HL-60 (cell line): ENCODE measurements around the gene JMJD7.

Experiments used
- DNase-seq, 2 experiments: peaks; one replicate each; pipeline ENCODE4 v3.0.0-alpha.2; 2010 to 2020; ENCODE audit warnings: low read depth in 1 of 2, low spot score in 1 of 2
- H3K27ac ChIP-seq: fragments of 250-450 bp; sonication (Bioruptor Pico); replicated peaks from 2 replicates; pipeline ENCODE4 v1.5.1; 2020; ENCODE audit warnings: mild to moderate bottlenecking, moderate library complexity
- H3K27me3 ChIP-seq: fragments of 250-450 bp; sonication (Bioruptor Pico); 2 replicates; pipeline ENCODE4 v1.5.1; 2021; ENCODE audit warnings: mild to moderate bottlenecking, moderate library complexity; ENCODE audit not compliant: insufficient read depth, poor library complexity, severe bottlenecking
- H3K4me3 ChIP-seq: replicated peaks from 2 replicates; pipeline ENCODE4 v1.5.1; 2011; ENCODE audit warnings: mild to moderate bottlenecking, control low read depth, low read length; ENCODE audit not compliant: insufficient read depth
- GABPA ChIP-seq: IDR thresholded peaks from 2 replicates; pipeline ENCODE4 v1.6.1; 2012; ENCODE audit warnings: low read depth
- POLR2AphosphoS5 ChIP-seq: IDR thresholded peaks from 2 replicates; pipeline ENCODE4 v1.6.1; 2012; ENCODE audit warnings: low read depth
- REST ChIP-seq: IDR thresholded peaks from 2 replicates; pipeline ENCODE4 v1.6.1; 2012; ENCODE audit warnings: low read depth; ENCODE audit not compliant: insufficient replicate concordance
- SPI1 ChIP-seq: IDR thresholded peaks from 2 replicates; pipeline ENCODE4 v1.6.1; 2012; ENCODE audit warnings: low read depth, mild to moderate bottlenecking, borderline replicate concordance
- TF ChIP-seq, protein P1 (sequence below): IDR thresholded peaks from one replicate; pipeline ENCODE4 v1.5.1; 2011; ENCODE audit warnings: low read length, control low read depth, inconsistent platforms; ENCODE audit not compliant: insufficient read depth

JMJD7 gene

GRCh38 chr15:41860049-41860828 is 32.3 kb downstream of the JMJD7 start:
- Histone ChIP-seq H3K27me3 (peaks cover 2% of the 10 kb centered on the region), H3K27ac (no peak overlapping the region), H3K4me3 (no peak overlapping the region)
- TF ChIP-seq REST (no peak), GABPA (no peak), POLR2AphosphoS5 (no peak)
- TF ChIP-seq, protein P1, sequence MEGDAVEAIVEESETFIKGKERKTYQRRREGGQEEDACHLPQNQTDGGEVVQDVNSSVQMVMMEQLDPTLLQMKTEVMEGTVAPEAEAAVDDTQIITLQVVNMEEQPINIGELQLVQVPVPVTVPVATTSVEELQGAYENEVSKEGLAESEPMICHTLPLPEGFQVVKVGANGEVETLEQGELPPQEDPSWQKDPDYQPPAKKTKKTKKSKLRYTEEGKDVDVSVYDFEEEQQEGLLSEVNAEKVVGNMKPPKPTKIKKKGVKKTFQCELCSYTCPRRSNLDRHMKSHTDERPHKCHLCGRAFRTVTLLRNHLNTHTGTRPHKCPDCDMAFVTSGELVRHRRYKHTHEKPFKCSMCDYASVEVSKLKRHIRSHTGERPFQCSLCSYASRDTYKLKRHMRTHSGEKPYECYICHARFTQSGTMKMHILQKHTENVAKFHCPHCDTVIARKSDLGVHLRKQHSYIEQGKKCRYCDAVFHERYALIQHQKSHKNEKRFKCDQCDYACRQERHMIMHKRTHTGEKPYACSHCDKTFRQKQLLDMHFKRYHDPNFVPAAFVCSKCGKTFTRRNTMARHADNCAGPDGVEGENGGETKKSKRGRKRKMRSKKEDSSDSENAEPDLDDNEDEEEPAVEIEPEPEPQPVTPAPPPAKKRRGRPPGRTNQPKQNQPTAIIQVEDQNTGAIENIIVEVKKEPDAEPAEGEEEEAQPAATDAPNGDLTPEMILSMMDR = no peak
- peak in 1 of 2 experiments; percentile 4 for DNase-seq

GRCh38 chr15:41861736-41862356 is 34.0 kb downstream of the JMJD7 start:
- H3K27ac ChIP-seq = no peak overlapping the region
- DNase-seq = no peak
- TF ChIP-seq GABPA (no peak), REST (no peak), POLR2AphosphoS5 (no peak), SPI1 (no peak)
- TF ChIP-seq, protein P1 = no peak
- no peak overlapping the region for H3K4me3 ChIP-seq
- H3K27me3 ChIP-seq = peaks cover 2% of the 10 kb centered on the region

GRCh38 chr15:41862515-41863116 is 34.7 kb downstream of the JMJD7 start:
- TF ChIP-seq, protein P1 = no peak
- no peak for TF ChIP-seq SPI1
- TF ChIP-seq GABPA = no peak
- no peak for TF ChIP-seq REST
- TF ChIP-seq POLR2AphosphoS5 = no peak
- Histone ChIP-seq H3K27ac (no peak overlapping the region), H3K4me3 (no peak overlapping the region), H3K27me3 (peaks cover 2% of the 10 kb centered on the region)
- DNase-seq = no peak
